Stimulated activated CD4-positive, alpha-beta T cell treated with anti-CD3 and anti-CD28 coated beads, Interleukin-1b, Interleukin-23, amount 100 ng/mL, for 48 hours (primary cell): ENCODE results near the gene MOV10L1.
A peak's percentile ranks its signal among the peaks of the same experiment; 100 is the strongest.
"Not testable (repeated sequence)": the region's sequence is repeated elsewhere in the genome, so short reads cannot be mapped to it uniquely, and the experiment has no call there.

Experiments
- DNase-seq: peaks from one replicate; pipeline ENCODE4 v3.0.0-alpha.2; 2020

Gene MOV10L1

GRCh38 chr22:50192436-50193204, 102.8 kb downstream of the MOV10L1 start:
- DNase-seq: no peak

- no peak for DNase-seq
Measured at GRCh38 chr22:50193621-50194020, 103.8 kb downstream of the MOV10L1 start.

GRCh38 chr22:50194037-50194805, 104.4 kb downstream of the MOV10L1 start:
- no peak for DNase-seq

GRCh38 chr22:50196256-50196655, 106.5 kb downstream of the MOV10L1 start:
- DNase-seq: no peak

- DNase-seq: no peak
Measured at GRCh38 chr22:50197000-50197800, 107.4 kb downstream of the MOV10L1 start.

GRCh38 chr22:50197856-50198623, 108.2 kb downstream of the MOV10L1 start:
- no peak for DNase-seq

GRCh38 chr22:50198624-50199017, 108.8 kb downstream of the MOV10L1 start:
- DNase-seq: no peak

- no peak for DNase-seq
Measured at GRCh38 chr22:50199251-50199721, 109.5 kb downstream of the MOV10L1 start.

GRCh38 chr22:50199829-50200460, 110.1 kb downstream of the MOV10L1 start:
- no peak for DNase-seq

- DNase-seq: peak; percentile 90
Measured at GRCh38 chr22:50200461-50201190, 110.8 kb downstream of the MOV10L1 start, which contains the start of gene SELENOO. TSS of gene SELENOO (plus strand) at chr22:50201011. CDS start at chr22:50201037, 26 bp downstream.

GRCh38 chr22:50201191-50202129, 111.7 kb downstream of the MOV10L1 start:
- DNase-seq: no peak

GRCh38 chr22:50202130-50202666, 112.4 kb downstream of the MOV10L1 start:
- DNase-seq: no peak

GRCh38 chr22:50203288-50203687, 113.5 kb downstream of the MOV10L1 start:
- DNase-seq: no peak

GRCh38 chr22:50204571-50204970, 114.8 kb downstream of the MOV10L1 start:
- no peak for DNase-seq

- DNase-seq: not testable (repeated sequence)
Measured at GRCh38 chr22:50204998-50205397, 115.2 kb downstream of the MOV10L1 start.

GRCh38 chr22:50205781-50206569, 116.2 kb downstream of the MOV10L1 start:
- DNase-seq: no peak

GRCh38 chr22:50206599-50206998, 116.8 kb downstream of the MOV10L1 start:
- DNase-seq: no peak

- DNase-seq: no peak
Measured at GRCh38 chr22:50207383-50208140, 117.8 kb downstream of the MOV10L1 start.
